HPDE6-E6E7 (cell line): ENCODE data around the gene XPNPEP1.
A peak's percentile ranks its signal among the peaks of the same experiment; 100 is the strongest.

Experiments
- DNase-seq: peaks from one replicate; pipeline ENCODE4 v3.0.0; 2011; ENCODE audit warnings: missing footprints; ENCODE audit errors: extremely low spot score

XPNPEP1 gene

GRCh38 chr10:109922976-109923921 is at the start of gene XPNPEP1:
Gene XPNPEP1 (minus strand): TSS chr10:109923511. CDS start chr10:109923433, 78 bp downstream.
- peak; percentile 76 for DNase-seq

GRCh38 chr10:109972372-109973001 is 49.2 kb upstream of the XPNPEP1 start:
- DNase-seq = no peak

GRCh38 chr10:109971634-109972033 is 48.3 kb upstream of the XPNPEP1 start:
- no peak for DNase-seq

GRCh38 chr10:109969760-109970346 is 46.5 kb upstream of the XPNPEP1 start:
- DNase-seq = no peak

- DNase-seq = no peak
Observed at GRCh38 chr10:109968953-109969759, 45.8 kb upstream of the XPNPEP1 start.

- DNase-seq = no peak
Observed at GRCh38 chr10:109967739-109968088, 44.4 kb upstream of the XPNPEP1 start.

GRCh38 chr10:109966961-109967738 is 43.8 kb upstream of the XPNPEP1 start:
- no peak for DNase-seq

- DNase-seq = no peak
Observed at GRCh38 chr10:109964318-109964717, 41.0 kb upstream of the XPNPEP1 start.

- DNase-seq = no peak
Observed at GRCh38 chr10:109963439-109963838, 40.1 kb upstream of the XPNPEP1 start.

GRCh38 chr10:109962247-109962646 is 38.9 kb upstream of the XPNPEP1 start:
- DNase-seq = no peak

GRCh38 chr10:109961174-109962001 is 38.1 kb upstream of the XPNPEP1 start:
- peak; percentile 16 for DNase-seq

GRCh38 chr10:109960682-109961081 is 37.4 kb upstream of the XPNPEP1 start:
- DNase-seq = no peak

GRCh38 chr10:109959259-109960145 is 36.2 kb upstream of the XPNPEP1 start:
- DNase-seq = no peak

- DNase-seq = no peak
Observed at GRCh38 chr10:109958059-109958458, 34.7 kb upstream of the XPNPEP1 start.

GRCh38 chr10:109957092-109957797 is 33.9 kb upstream of the XPNPEP1 start:
- DNase-seq = no peak

GRCh38 chr10:109956454-109957091 is 33.3 kb upstream of the XPNPEP1 start:
- DNase-seq = peak; percentile 19

- DNase-seq = no peak
Observed at GRCh38 chr10:109953766-109954165, 30.5 kb upstream of the XPNPEP1 start.

- DNase-seq = no peak
Observed at GRCh38 chr10:109952526-109952925, 29.2 kb upstream of the XPNPEP1 start.
